GM18502 (cell line): ENCODE results near the gene OGA.

ENCODE experiments used
- ATAC-seq: cut with Tn5 transposase; IDR thresholded peaks from one replicate; pipeline ENCODE4 v1.9.1; 2021; ENCODE audit warnings: mild to moderate bottlenecking; ENCODE audit not compliant: unreplicated experiment, poor library complexity

OGA gene

GRCh38 chr10:101818119-101818871, at the start of gene OGA:
Gene OGA, minus strand, starts transcription at chr10:101818444. Its CDS starts 422 bp downstream, at chr10:101818022.
- ATAC-seq, result peak; percentile 89

GRCh38 chr10:101867931-101868330, 49.7 kb upstream of the OGA start:
- no peak for ATAC-seq

DNA sequence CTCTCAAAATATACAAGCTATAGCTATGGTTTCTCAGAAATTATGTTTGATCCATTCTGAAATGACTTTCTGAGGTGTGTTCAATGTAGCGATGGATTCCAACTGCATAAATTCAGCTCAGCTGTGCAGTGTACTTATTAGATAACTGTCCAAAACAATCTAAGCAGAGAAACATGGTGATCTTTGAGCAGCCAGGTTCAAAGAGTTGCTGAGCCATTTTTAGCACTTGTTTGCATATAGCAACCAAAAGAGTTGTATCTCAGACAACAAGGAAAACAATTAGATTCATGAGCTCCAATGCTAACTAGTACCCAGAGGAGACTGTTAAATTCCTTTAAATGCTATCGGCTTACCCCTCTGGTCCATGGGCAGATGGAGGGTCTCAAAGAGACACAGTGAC, 41.3 kb upstream of the OGA start:
- no peak for ATAC-seq

GRCh38 chr10:101858723-101859500, 40.7 kb upstream of the OGA start:
- peak; percentile 74 for ATAC-seq

DNA sequence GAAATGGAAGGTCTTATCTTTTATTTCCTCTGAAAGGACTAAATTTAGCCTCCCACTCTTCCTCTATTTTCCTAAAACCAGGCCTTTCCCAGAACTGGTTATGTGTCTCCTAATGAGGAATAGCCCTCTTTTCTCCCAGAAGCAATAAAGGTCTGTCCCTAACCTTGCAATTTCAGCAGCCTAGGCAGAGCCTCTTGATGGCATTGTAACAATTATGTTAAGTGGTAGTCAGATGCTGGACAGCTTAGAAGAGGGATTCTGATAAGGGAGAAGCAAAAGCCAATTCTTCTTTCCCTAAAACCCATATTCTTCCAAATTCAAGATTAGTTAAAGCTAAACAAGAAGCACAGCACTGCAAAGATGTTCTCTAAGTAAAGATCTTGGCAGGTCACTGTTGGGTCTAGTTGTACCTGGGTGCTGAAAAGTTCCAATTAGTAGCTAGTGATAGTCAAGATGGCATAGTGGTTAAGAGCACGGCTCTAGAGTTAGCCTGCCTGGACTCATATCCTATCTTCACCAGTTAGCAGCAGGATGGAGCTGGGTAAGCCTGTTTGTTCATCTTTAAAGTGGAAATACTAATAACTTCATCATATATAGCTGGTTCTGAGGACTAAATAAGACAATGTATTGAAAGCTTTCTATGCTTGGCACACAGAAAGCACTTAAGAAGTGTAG, 39.7 kb upstream of the OGA start:
- ATAC-seq, result no peak

DNA sequence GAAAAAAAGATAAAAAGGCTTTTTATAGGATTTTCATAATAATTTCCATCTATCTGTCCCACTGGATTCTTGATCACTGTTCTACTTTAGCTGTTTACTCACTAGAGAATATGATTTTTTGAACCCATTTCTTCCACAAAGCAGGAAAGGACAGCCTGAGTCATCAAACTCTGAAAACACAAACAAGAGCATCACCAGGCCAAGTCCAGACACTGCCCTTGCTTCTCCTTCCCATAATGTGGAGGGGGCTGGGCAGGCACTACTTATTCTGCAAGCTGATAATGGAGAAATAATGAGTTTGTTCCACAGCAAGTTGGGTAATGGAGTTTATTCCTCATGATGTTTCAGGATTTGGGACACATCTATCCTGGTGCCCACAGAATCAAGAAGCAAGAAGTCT, 38.4 kb upstream of the OGA start:
- no peak for ATAC-seq

DNA sequence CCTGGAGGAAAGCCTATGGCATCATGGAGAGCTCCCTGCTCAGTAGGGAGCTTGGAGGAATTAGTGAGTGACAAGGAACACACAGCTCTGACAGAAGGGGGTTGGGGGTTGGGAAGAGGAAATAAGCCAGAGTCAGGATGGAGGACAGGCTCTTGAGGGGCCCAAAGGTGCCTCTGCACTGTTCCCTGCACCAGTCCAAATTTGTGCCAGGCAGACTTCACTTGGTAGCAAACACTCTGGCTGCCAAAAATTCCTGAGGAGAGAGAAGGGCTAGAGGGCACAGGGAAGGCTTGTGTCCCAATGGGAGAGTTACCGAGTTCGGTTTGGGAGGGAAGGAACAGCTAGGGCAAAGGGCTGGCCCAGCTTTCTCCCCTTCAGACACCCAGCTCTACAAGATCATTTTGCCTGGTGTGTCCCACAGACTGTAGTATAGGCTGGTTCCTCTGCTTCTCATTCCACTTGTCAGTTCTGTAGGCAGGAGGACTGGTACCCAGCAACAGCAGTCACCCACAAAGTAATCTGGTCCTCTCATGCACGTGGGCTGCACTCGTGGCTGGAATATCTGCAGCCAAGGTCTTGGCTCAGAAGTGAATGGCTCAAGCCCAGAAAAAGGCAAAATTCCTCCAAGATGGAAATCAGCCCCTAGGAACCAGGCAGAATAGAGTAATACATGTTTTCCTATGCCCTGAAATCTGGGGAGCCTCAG, 33.3 kb upstream of the OGA start:
- no peak for ATAC-seq

- ATAC-seq, result no peak
Measured at GRCh38 chr10:101850749-101851148, 32.5 kb upstream of the OGA start.

GRCh38 chr10:101848894-101849351, 30.7 kb upstream of the OGA start:
- ATAC-seq, result no peak

- no peak for ATAC-seq
Measured at GRCh38 chr10:101848408-101848807, 30.2 kb upstream of the OGA start.

DNA sequence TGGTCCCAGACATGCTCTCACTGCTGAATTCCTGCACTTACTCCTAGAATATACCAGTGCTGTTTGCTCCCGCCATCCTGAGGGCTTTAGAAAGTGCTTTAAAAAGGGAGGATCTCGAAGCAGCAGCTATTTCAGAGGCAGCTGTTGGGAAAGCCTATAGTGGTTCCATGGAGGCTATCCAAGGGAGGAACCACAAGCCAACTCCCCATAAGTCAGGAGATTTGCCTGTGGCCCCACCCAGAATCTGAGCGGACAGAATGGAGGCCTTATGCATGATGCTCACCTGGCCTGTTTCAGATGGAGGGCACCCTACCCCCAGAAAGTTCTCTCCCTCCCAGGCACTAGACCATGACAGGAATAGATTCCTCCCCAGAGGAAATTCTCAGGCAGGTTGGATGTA, 27.6 kb upstream of the OGA start:
- ATAC-seq, result no peak

- no peak for ATAC-seq
Measured at GRCh38 chr10:101843032-101844021, 25.1 kb upstream of the OGA start, which contains the start of gene KCNIP2. Gene KCNIP2, minus strand, starts transcription at chr10:101843800. Its CDS starts 232 bp downstream, at chr10:101843568.

- ATAC-seq, result no peak
Measured at GRCh38 chr10:101841826-101842225, 23.6 kb upstream of the OGA start.

GRCh38 chr10:101840741-101841453, 22.7 kb upstream of the OGA start:
- ATAC-seq, result no peak

GRCh38 chr10:101840102-101840684, 21.9 kb upstream of the OGA start:
- no peak for ATAC-seq

DNA sequence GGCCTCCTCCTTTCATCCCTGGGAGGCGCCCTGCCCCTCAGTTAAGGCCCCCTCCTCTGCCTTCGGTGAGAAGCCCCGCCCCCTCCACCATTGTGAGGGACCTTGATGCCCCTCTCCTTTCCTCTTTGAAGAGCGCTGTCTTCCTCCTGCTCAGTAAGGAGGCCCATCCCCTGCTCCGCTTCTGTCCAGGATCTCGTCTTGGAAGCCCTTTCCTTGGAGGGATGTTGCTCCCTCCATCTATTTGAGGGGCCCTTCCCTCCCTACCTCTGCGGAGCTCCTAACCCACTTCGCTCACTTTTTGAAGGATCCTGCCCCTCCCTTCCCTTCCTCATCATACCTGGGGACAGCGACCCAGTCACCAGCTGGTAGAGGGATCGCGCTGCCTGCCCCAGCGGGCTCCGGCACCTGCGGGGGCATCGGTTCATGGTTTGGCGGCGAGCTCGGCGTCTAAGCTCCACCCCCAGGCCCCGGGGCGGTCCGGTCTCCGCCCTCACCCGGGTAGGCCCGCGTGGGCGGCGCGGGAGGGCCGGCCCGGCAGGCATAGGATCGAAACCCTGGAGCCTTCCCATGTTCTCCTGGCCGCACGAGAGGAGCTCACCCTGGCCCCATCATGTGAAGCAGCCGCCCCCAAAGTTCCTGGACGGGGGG, 21.3 kb upstream of the OGA start:
- ATAC-seq, result no peak

GRCh38 chr10:101839002-101839401, 20.8 kb upstream of the OGA start:
- ATAC-seq, result no peak
